Measurements from ENCODE around the gene AEBP2. TPM values are rescaled to one million over a fixed set of nuclear protein-coding genes. Genes with fewer than 3 reads are reported as not detected.

The AEBP2 gene
- total RNA-seq, 3 donors from 2014 or later (not counting 1 experiment from before 2014, with no cell fraction given), result 57.1 to 79.5 (median 61.8) TPM

- no peak overlapping the region for H3K27ac ChIP-seq (ENCODE audit: low read length)
- TF ChIP-seq CTCF (IDR thresholded peaks at IDR 0.05), result no peak
- Mint-ChIP-seq H3K27me3 (ENCODE audit: low read depth in 2 of 2) (no peaks in the 10 kb centered on the region), H3K4me3 (no peak overlapping the region), H3K4me1 (peaks cover 3% of the 10 kb centered on the region in 2 donors), H3K27ac (no peak overlapping the region), H3K9me3 (peaks cover 0 to under 1% of the 10 kb centered on the region in 2 donors), H3K36me3 (peaks cover 1% of the 10 kb centered on the region)
- peaks cover 14% of the 10 kb centered on the region for H3K4me1 ChIP-seq (ENCODE audit: control insufficient read depth, insufficient read depth, low read length)
- no CpG with 5 or more reads among the region's 3 CpGs for WGBS (ENCODE audit: insufficient coverage)
- H3K27me3 ChIP-seq (ENCODE audit: control insufficient read depth, insufficient read depth, low read length), result no peaks in the 10 kb centered on the region
- peaks cover 13% of the 10 kb centered on the region for H3K9me3 ChIP-seq (ENCODE audit: control insufficient read depth, insufficient read depth, low read length)
- no peaks in the 10 kb centered on the region for H3K36me3 ChIP-seq (ENCODE audit: control insufficient read depth, insufficient read depth, low read length)
- DNase-seq, result no peak
- intact Hi-C loops (cut with micrococcal nuclease), result no loop called here
- H3K4me3 ChIP-seq (ENCODE audit: low read length), result no peak overlapping the region
- ATAC-seq, result no peak
Observed at GRCh38 chr12:19409376-19409775, 29.9 kb upstream of the AEBP2 start.

- Mint-ChIP-seq H3K4me3 (no peak overlapping the region), H3K4me1 (no peaks in the 10 kb centered on the region), H3K9me3 (no peaks in the 10 kb centered on the region), H3K27me3 (ENCODE audit: low read depth in 2 of 2) (no peaks in the 10 kb centered on the region), H3K27ac (no peak overlapping the region), H3K36me3 (no peaks in the 10 kb centered on the region)
- Histone ChIP-seq H3K4me3 (ENCODE audit: low read length) (no peak overlapping the region), H3K9me3 (ENCODE audit: control insufficient read depth, insufficient read depth, low read length) (peaks cover 4% of the 10 kb centered on the region), H3K36me3 (ENCODE audit: control insufficient read depth, insufficient read depth, low read length) (no peaks in the 10 kb centered on the region), H3K27me3 (ENCODE audit: control insufficient read depth, insufficient read depth, low read length) (no peaks in the 10 kb centered on the region), H3K4me1 (ENCODE audit: control insufficient read depth, insufficient read depth, low read length) (peaks cover 5% of the 10 kb centered on the region), H3K27ac (ENCODE audit: low read length) (no peak overlapping the region)
- 87% methylated on average over 5 of the region's 6 CpGs for WGBS (ENCODE audit: insufficient coverage)
- intact Hi-C loops (cut with micrococcal nuclease), result no loop called here
- no peak for TF ChIP-seq CTCF (IDR thresholded peaks at IDR 0.05)
- ATAC-seq, result no peak
- no peak for DNase-seq
Observed at GRCh38 chr12:19410211-19410610, 29.1 kb upstream of the AEBP2 start.

GRCh38 chr12:19410629-19411185 lies 28.6 kb upstream of the AEBP2 start:
- no peak overlapping the region for H3K27ac Mint-ChIP-seq
- H3K4me3 ChIP-seq (ENCODE audit: low read length), result no peak overlapping the region
- no peak overlapping the region for H3K4me3 Mint-ChIP-seq

More at GRCh38 chr12:19410629-19411185, 28.6 kb upstream of the AEBP2 start:
- Histone ChIP-seq H3K9me3 (ENCODE audit: control insufficient read depth, insufficient read depth, low read length) (no peaks in the 10 kb centered on the region), H3K36me3 (ENCODE audit: control insufficient read depth, insufficient read depth, low read length) (no peaks in the 10 kb centered on the region), H3K27me3 (ENCODE audit: control insufficient read depth, insufficient read depth, low read length) (no peaks in the 10 kb centered on the region), H3K4me1 (ENCODE audit: control insufficient read depth, insufficient read depth, low read length) (peaks cover under 1% of the 10 kb centered on the region), H3K27ac (ENCODE audit: low read length) (no peak overlapping the region)
- Mint-ChIP-seq H3K27me3 (ENCODE audit: low read depth in 2 of 2) (no peaks in the 10 kb centered on the region), H3K4me1 (no peaks in the 10 kb centered on the region), H3K36me3 (no peaks in the 10 kb centered on the region), H3K9me3 (no peaks in the 10 kb centered on the region)
- TF ChIP-seq CTCF (IDR thresholded peaks at IDR 0.05), result no peak
- intact Hi-C loops (cut with micrococcal nuclease), result no loop called here
- DNase-seq (no peak), ATAC-seq (no peak)
- WGBS (ENCODE audit: insufficient coverage), result 70% methylated on average over 4 of the region's 7 CpGs

Measured in natural killer cell (primary cell).